ENCODE results near the gene TJAP1.

The TJAP1 gene

DNA sequence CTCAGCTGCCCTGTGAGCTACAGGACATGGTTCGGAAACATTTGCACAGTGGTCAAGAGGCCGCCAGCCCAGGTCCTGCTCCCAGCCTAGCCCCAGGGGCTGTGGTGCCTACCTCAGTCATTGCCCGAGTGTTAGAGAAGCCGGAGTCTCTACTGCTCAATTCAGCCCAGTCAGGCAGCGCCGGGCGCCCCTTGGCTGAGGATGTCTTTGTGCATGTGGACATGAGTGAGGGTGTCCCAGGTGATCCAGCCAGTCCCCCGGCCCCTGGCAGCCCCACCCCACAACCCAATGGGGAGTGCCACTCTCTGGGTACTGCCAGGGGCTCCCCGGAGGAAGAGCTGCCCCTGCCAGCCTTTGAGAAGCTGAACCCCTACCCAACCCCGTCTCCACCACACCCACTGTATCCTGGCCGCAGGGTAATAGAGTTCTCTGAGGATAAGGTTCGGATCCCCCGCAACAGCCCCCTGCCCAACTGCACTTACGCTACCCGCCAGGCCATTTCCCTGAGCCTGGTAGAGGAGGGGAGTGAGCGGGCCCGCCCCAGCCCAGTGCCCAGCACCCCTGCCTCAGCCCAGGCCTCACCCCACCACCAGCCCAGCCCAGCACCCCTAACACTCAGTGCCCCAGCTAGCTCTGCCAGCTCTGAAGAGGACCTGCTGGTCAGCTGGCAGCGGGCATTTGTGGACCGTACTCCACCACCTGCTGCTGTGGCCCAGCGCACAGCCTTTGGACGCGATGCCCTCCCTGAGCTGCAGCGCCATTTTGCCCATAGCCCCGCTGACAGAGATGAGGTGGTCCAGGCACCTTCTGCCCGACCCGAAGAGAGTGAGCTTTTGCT is 27.6 kb downstream of the TJAP1 start:
- no peak overlapping the region for H3K27ac ChIP-seq (ENCODE audit: extremely low read depth, low read depth, low read length)
- ChIA-PET CTCF (interaction anchor here (0.9 to 8.5 kb wide), 10 partner anchors 11 to 574 kb away, joined by 3 to 142 read pairs (median 16); partner anchors contain the start of genes ABCC10, DLK2, POLR1C and YIPF3), POLR2A (interaction anchor here (0.6 to 3.3 kb wide), 4 partner anchors 8 to 77 kb away, joined by 3 to 14 read pairs (median 3); partner anchors contain the start of genes ABCC10, POLR1C, TJAP1 and YIPF3)
- no peak overlapping the region for H3K4me3 ChIP-seq (ENCODE audit: low read depth, low read length)
- H3K4me1 ChIP-seq (ENCODE audit: control insufficient read depth, insufficient read depth, low read length) = no peaks in the 10 kb centered on the region
- H3K36me3 ChIP-seq (ENCODE audit: control insufficient read depth in 2 of 2, insufficient read depth in 1 of 2, low read length in 2 of 2) = peaks cover 3 to 59% of the 10 kb centered on the region in 2 experiments; a peak in 2 of 3 replicates
- no peak for TF ChIP-seq OSR2 (tag by site-specific recombination; IDR thresholded peaks at IDR 0.05)
- TF ChIP-seq GLIS1 (tag by site-specific recombination; IDR thresholded peaks at IDR 0.05) = no peak
- no peak for TF ChIP-seq ZNF701 (tag by site-specific recombination; IDR thresholded peaks at IDR 0.05)
- TF ChIP-seq, protein P1, sequence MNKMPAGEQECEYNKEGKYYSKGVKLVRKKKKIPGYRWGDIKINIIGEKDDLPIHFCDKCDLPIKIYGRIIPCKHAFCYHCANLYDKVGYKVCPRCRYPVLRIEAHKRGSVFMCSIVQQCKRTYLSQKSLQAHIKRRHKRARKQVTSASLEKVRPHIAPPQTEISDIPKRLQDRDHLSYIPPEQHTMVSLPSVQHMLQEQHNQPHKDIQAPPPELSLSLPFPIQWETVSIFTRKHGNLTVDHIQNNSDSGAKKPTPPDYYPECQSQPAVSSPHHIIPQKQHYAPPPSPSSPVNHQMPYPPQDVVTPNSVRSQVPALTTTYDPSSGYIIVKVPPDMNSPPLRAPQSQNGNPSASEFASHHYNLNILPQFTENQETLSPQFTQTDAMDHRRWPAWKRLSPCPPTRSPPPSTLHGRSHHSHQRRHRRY (tag by site-specific recombination; IDR thresholded peaks at IDR 0.05) = no peak
- no peak for TF ChIP-seq ZNF768 (tag by site-specific recombination; IDR thresholded peaks at IDR 0.05)
- no peak for TF ChIP-seq ZXDB (tag by site-specific recombination; IDR thresholded peaks at IDR 0.05)
- H3K9me3 ChIP-seq (ENCODE audit: control insufficient read depth, insufficient read depth, low read depth, low read length) = no peaks in the 10 kb centered on the region

DNA sequence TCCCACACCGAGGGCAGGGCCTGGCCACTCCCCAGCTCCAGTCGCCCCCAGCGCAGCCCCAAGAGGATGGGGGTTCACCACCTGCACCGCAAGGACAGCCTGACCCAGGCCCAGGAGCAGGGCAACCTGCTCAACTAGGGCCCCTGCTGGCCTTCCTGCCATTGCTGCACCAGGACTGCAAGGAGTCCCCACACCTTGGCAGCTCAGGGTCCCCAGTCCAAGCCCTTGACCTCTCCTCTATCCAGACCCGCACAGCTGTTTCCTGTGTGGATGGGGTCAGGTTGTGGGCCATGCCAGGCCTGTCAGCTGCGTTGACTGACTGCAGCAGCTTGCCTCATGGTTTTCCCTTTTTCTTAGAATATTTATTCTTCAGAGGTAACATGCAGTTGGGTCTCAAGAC is 28.3 kb downstream of the TJAP1 start:
- Histone ChIP-seq H3K36me3 (ENCODE audit: control insufficient read depth in 2 of 2, insufficient read depth in 1 of 2, low read length in 2 of 2) (peaks cover 3 to 54% of the 10 kb centered on the region in 2 experiments; a peak in 2 of 3 replicates), H3K4me1 (ENCODE audit: control insufficient read depth, insufficient read depth, low read length) (no peaks in the 10 kb centered on the region), H3K4me3 (ENCODE audit: low read depth, low read length) (no peak overlapping the region), H3K9me3 (ENCODE audit: control insufficient read depth, insufficient read depth, low read depth, low read length) (no peaks in the 10 kb centered on the region), H3K27ac (ENCODE audit: extremely low read depth, low read depth, low read length) (no peak overlapping the region)
- CTCF ChIA-PET = interaction anchor here (0.6 to 8.5 kb wide), 28 partner anchors 10 to 605 kb away, joined by 3 to 142 read pairs (median 7); partner anchors contain the start of genes ABCC10, DLK2, POLR1C and YIPF3
- POLR2A ChIA-PET = interaction anchor here (1.1 to 3.3 kb wide), 5 partner anchors 9 to 78 kb away, joined by 3 to 14 read pairs (median 3); partner anchors contain the start of genes ABCC10, POLR1C and YIPF3
- TF ChIP-seq ZNF133 (tag by site-specific recombination; IDR thresholded peaks at IDR 0.05) = no peak

DNA sequence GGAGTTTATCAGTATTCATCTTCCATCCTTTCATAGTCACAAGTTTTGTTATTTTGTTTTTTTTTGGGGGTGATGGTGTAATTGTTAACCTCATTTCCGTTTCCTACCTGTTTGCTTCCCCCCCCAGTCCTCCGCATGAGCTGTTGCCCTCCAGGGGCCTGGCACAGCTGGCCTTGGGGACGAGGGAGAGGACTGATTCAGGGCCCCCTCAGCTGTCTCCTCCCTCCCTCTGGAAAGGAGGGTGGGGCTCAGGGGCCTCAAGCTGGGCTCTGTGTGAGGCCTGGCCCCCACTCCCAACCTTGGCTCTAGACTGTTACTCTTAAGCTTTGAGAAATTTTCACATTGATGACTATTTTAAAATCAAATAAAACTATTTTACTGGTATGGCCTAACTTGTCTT is 28.8 kb downstream of the TJAP1 start:
- Histone ChIP-seq H3K4me1 (ENCODE audit: control insufficient read depth, insufficient read depth, low read length) (no peaks in the 10 kb centered on the region), H3K4me3 (ENCODE audit: low read depth, low read length) (no peak overlapping the region), H3K9me3 (ENCODE audit: control insufficient read depth, insufficient read depth, low read depth, low read length) (no peaks in the 10 kb centered on the region), H3K27ac (ENCODE audit: extremely low read depth, low read depth, low read length) (no peak overlapping the region), H3K36me3 (ENCODE audit: control insufficient read depth in 2 of 2, insufficient read depth in 1 of 2, low read length in 2 of 2) (peaks cover 3 to 53% of the 10 kb centered on the region in 2 experiments; a peak in 2 of 3 replicates)
- ChIA-PET CTCF (interaction anchor here (0.6 to 8.5 kb wide), 42 partner anchors 10 to 746 kb away, joined by 3 to 142 read pairs (median 6); partner anchors contain the start of genes ABCC10, DLK2, DNPH1 and POLH), POLR2A (interaction anchor here (0.6 to 3.3 kb wide), 12 partner anchors 10 to 324 kb away, joined by 3 to 14 read pairs (median 3); partner anchors contain the start of genes ABCC10, CUL9, DLK2 and POLR1C)
- no peak for TF ChIP-seq BCL11A (tag by site-specific recombination; IDR thresholded peaks at IDR 0.05; ENCODE audit: low read depth)
- TF ChIP-seq SCRT1 (tag by site-specific recombination; IDR thresholded peaks at IDR 0.05; ENCODE audit: borderline replicate concordance) = no peak
- TF ChIP-seq ZNF623 (tag by site-specific recombination; IDR thresholded peaks at IDR 0.05) = no peak
- TF ChIP-seq ZNF391 (tag by site-specific recombination; IDR thresholded peaks at IDR 0.05; ENCODE audit: borderline replicate concordance, low read depth) = no peak
- TF ChIP-seq GLIS1 (tag by site-specific recombination; IDR thresholded peaks at IDR 0.05) = peak; percentile 47

DNA sequence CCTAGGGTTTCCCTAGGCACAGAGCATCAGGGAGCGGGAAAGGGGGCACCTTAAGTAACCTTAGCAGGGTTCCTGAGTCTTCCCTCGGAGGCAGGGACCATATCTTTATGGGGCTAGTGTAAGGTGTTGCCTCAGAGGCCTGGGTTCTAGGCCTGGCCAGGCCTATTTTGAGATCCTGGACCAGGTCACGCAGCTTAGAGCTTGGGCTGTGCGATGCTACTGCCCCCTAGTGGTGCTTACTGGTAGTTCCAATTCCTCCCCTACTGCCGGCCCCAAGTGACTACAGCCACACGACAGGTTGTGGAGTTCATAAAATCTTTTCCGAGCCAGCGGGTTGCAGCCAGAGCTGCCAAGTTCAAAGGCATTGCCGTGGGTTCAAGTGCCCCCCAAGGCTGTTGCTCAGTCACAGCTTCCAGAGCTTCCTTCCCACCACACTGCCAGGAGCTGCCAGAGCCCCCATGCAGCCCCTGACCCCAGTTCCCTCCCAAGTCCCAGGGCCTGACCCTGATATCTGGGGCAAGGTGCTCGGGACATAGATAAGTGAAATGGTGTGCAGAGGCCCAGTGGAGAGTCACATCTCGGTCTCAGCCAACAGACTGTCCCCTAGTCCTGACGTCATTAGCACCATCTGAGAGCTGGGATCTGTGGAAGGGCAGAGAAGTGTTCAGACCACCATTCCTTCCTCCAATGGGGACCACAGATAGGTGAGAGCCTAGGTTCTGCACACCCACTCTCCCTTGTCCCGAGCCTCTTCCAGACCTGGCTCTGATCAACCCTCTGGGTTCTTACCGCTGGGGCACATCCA is 29.5 kb downstream of the TJAP1 start:
- CTCF ChIA-PET = interaction anchor here (0.6 to 8.5 kb wide), 54 partner anchors 9 to 766 kb away, joined by 3 to 142 read pairs (median 5); partner anchors contain the start of genes ABCC10, DLK2, DNPH1 and POLH
- peaks cover 3 to 53% of the 10 kb centered on the region in 2 experiments; a peak in 2 of 3 replicates for H3K36me3 ChIP-seq (ENCODE audit: control insufficient read depth in 2 of 2, insufficient read depth in 1 of 2, low read length in 2 of 2)
- POLR2A ChIA-PET = interaction anchor here (0.6 to 3.3 kb wide), 12 partner anchors 10 to 325 kb away, joined by 3 to 14 read pairs (median 3); partner anchors contain the start of genes ABCC10, CUL9, DLK2 and POLR1C
- no peak overlapping the region for H3K4me3 ChIP-seq (ENCODE audit: low read depth, low read length)
- H3K9me3 ChIP-seq (ENCODE audit: control insufficient read depth, insufficient read depth, low read depth, low read length) = no peaks in the 10 kb centered on the region
- H3K4me1 ChIP-seq (ENCODE audit: control insufficient read depth, insufficient read depth, low read length) = no peaks in the 10 kb centered on the region
- no peak overlapping the region for H3K27ac ChIP-seq (ENCODE audit: extremely low read depth, low read depth, low read length)
- peak; percentile 39; the same call in 1 of the 2 replicates for TF ChIP-seq SCRT2 (tag by site-specific recombination; IDR thresholded peaks at IDR 0.05)
- no peak for TF ChIP-seq ZNF23 (tag by site-specific recombination; IDR thresholded peaks at IDR 0.05; ENCODE audit: borderline replicate concordance)
- TF ChIP-seq ZNF830 (tag by site-specific recombination; IDR thresholded peaks at IDR 0.05; ENCODE audit: low read depth) = no peak
- TF ChIP-seq BCL11B (tag by site-specific recombination; IDR thresholded peaks at IDR 0.05; ENCODE audit: low read depth) = no peak
- TF ChIP-seq ZNF530 (tag by site-specific recombination; IDR thresholded peaks at IDR 0.05; ENCODE audit: low read depth) = no peak
- TF ChIP-seq ZBTB8A (tag by site-specific recombination; IDR thresholded peaks at IDR 0.05) = 0 out of 2 replicates have a peak, but pooled peaks have one; percentile 30
- 0 out of 2 replicates have a peak, but pooled peaks have one; percentile 27 for TF ChIP-seq ZNF335 (tag by site-specific recombination; conservative IDR thresholded peaks at IDR 0.05)
- 0 out of 2 replicates have a peak, but pooled peaks have one; percentile 12 for TF ChIP-seq ZFP69B (tag by site-specific recombination; IDR thresholded peaks at IDR 0.05)
- TF ChIP-seq, protein P2, sequence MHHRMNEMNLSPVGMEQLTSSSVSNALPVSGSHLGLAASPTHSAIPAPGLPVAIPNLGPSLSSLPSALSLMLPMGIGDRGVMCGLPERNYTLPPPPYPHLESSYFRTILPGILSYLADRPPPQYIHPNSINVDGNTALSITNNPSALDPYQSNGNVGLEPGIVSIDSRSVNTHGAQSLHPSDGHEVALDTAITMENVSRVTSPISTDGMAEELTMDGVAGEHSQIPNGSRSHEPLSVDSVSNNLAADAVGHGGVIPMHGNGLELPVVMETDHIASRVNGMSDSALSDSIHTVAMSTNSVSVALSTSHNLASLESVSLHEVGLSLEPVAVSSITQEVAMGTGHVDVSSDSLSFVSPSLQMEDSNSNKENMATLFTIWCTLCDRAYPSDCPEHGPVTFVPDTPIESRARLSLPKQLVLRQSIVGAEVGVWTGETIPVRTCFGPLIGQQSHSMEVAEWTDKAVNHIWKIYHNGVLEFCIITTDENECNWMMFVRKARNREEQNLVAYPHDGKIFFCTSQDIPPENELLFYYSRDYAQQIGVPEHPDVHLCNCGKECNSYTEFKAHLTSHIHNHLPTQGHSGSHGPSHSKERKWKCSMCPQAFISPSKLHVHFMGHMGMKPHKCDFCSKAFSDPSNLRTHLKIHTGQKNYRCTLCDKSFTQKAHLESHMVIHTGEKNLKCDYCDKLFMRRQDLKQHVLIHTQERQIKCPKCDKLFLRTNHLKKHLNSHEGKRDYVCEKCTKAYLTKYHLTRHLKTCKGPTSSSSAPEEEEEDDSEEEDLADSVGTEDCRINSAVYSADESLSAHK (tag by site-specific recombination; IDR thresholded peaks at IDR 0.05) = no peak
- no peak for TF ChIP-seq ZNF155 (tag by site-specific recombination; IDR thresholded peaks at IDR 0.05)
